HepG2 (cell line): ENCODE measurements around the gene HK2.

ENCODE experiments used
- GFI1 ChIP-seq: sonication (generic); formaldehyde crosslinking; IDR thresholded peaks from 2 replicates; pipeline ENCODE4 v1.5.0; 2020; ENCODE audit warnings: missing genetic modification reagents, mild to moderate bottlenecking, borderline replicate concordance
- GRHL1 ChIP-seq: sonication (generic); formaldehyde crosslinking; conservative IDR thresholded peaks from 2 replicates; pipeline ENCODE4 v1.8.0; 2022; ENCODE audit warnings: missing genetic modification reagents
- HNRNPLL ChIP-seq: fragments of 200-400 bp; formaldehyde crosslinking; IDR thresholded peaks from 2 replicates; pipeline ENCODE4 v1.6.1; 2017; ENCODE audit warnings: mild to moderate bottlenecking, low read depth, low read length; ENCODE audit not compliant: poor library complexity, severe bottlenecking
- NFE2L1 ChIP-seq: sonication (generic); formaldehyde crosslinking; IDR thresholded peaks from 2 replicates; pipeline ENCODE4 v1.4.0; 2020; ENCODE audit warnings: missing genetic modification reagents, mild to moderate bottlenecking, borderline replicate concordance
- NR1H2 ChIP-seq: sonication (generic); formaldehyde crosslinking; IDR thresholded peaks from 2 replicates; pipeline ENCODE4 v1.8.1; 2022; ENCODE audit warnings: low read depth, missing genetic modification reagents, borderline replicate concordance
- SRSF9 ChIP-seq: fragments of 200-400 bp; formaldehyde crosslinking; IDR thresholded peaks from 2 replicates; pipeline ENCODE4 v1.6.1; 2018; ENCODE audit warnings: borderline replicate concordance, mild to moderate bottlenecking, low read depth, low read length; ENCODE audit not compliant: insufficient read depth, poor library complexity, severe bottlenecking
- TBP ChIP-seq: sonication (generic); formaldehyde crosslinking; IDR thresholded peaks from 2 replicates; pipeline ENCODE4 v1.5.0; 2020; ENCODE audit warnings: missing genetic modification reagents
- ZFX ChIP-seq: sonication (generic); formaldehyde crosslinking; IDR thresholded peaks from 2 replicates; pipeline ENCODE4 v1.4.0; 2020; ENCODE audit warnings: mild to moderate bottlenecking, low read depth, missing genetic modification reagents, moderate library complexity
- ZNF841 ChIP-seq: sonication (generic); formaldehyde crosslinking; IDR thresholded peaks from 2 replicates; pipeline ENCODE4 v1.8.1; 2023; ENCODE audit warnings: missing genetic modification reagents, borderline replicate concordance

GRCh38 chr2:74858281-74858680 is 24.4 kb downstream of the HK2 start:
- TF ChIP-seq SRSF9 (no peak), ZFX (CRISPR knock-in tag) (no peak), GRHL1 (no peak), TBP (no peak), HNRNPLL (no peak), NR1H2 (CRISPR knock-in tag) (no peak), ZNF841 (no peak), GFI1 (CRISPR knock-in tag) (no peak), NFE2L1 (CRISPR knock-in tag) (no peak)
